ENCODE results near the gene EPN3. TPM values are rescaled to one million over a fixed set of nuclear protein-coding genes. Genes with fewer than 3 reads are reported as not detected.

Gene EPN3
- total RNA-seq, 1 experiment from 2014 or later: 17.8 TPM

GRCh38 chr17:50508573-50509460 lies 23.7 kb upstream of the EPN3 start:
- intact Hi-C loops (cut with micrococcal nuclease): no loop called here
- TF ChIP-seq POLR2A (IDR thresholded peaks at IDR 0.05; ENCODE audit: borderline replicate concordance, extremely low read depth, insufficient read depth, insufficient read length) (no peak), EZH2phosphoT487 (IDR thresholded peaks at IDR 0.05; ENCODE audit: borderline replicate concordance) (no peak), JUND (IDR thresholded peaks at IDR 0.05) (no peak), SRF (IDR thresholded peaks at IDR 0.05; ENCODE audit: low read depth) (no peak)
- Histone ChIP-seq H3K9me3 (ENCODE audit: control insufficient read depth in 1 of 2, insufficient read depth in 1 of 2, low read depth in 1 of 2, low read length in 2 of 2) (no peaks in the 10 kb centered on the region), H3K4me2 (ENCODE audit: low read length) (no peak overlapping the region), H3K36me3 (ENCODE audit: control insufficient read depth in 1 of 2, insufficient read depth in 2 of 2, low read length in 2 of 2) (no peaks in the 10 kb centered on the region), H3K4me3 (replicated peaks in 1 of 2; ENCODE audit: low read depth in 1 of 2, low read length in 2 of 2) (no peak overlapping the region), H3K9ac (ENCODE audit: low read length) (no peak overlapping the region), H3K27ac (ENCODE audit: low read depth, low read length) (no peak overlapping the region), H3K79me2 (ENCODE audit: insufficient read depth, low read length) (no peaks in the 10 kb centered on the region), H3K9me2 (ENCODE audit: insufficient read depth) (no peaks in the 10 kb centered on the region), H3K27me3 (ENCODE audit: insufficient read depth, low read length) (no peaks in the 10 kb centered on the region), H3K4me1 (ENCODE audit: control insufficient read depth in 1 of 2, insufficient read depth in 2 of 2, low read length in 2 of 2) (peaks cover 0 to 10% of the 10 kb centered on the region in 2 experiments; a peak in 2 of 4 replicates), H4K20me1 (ENCODE audit: insufficient read depth) (no peaks in the 10 kb centered on the region), H2AFZ (ENCODE audit: low read depth, low read length, poor library complexity, severe bottlenecking) (no peak overlapping the region)
- ChIA-PET RAD21 (ENCODE audit: low non-redundant PET in 1 of 2, low total read pairs in 2 of 2, uncharacterized antibody in 2 of 2, unreplicated experiment in 2 of 2) (no interaction called here), CTCF (interaction anchor here (1.4 to 1.7 kb wide), 2 partner anchors 8 to 33 kb away, joined by 4 to 5 read pairs; no protein-coding TSS in a partner anchor), POLR2A (no interaction called here)
- ATAC-seq: no peak
- BruUV-seq (replicated peaks): no TSS peak
- DNase-seq (ENCODE audit: low read depth, low spot score): no peak

- ChIA-PET RAD21 (ENCODE audit: low non-redundant PET in 1 of 2, low total read pairs in 2 of 2, uncharacterized antibody in 2 of 2, unreplicated experiment in 2 of 2) (no interaction called here), POLR2A (no interaction called here), CTCF (interaction anchor here (0.9 kb wide), 1 partner anchor 10 kb away, joined by 4 read pairs; no protein-coding TSS in a partner anchor)
- ATAC-seq (peak; percentile 25; the same call in 1 of the 2 replicates), DNase-seq (ENCODE audit: low read depth, low spot score) (no peak)
- H3K9me2 ChIP-seq (ENCODE audit: insufficient read depth): no peaks in the 10 kb centered on the region
- no peaks in the 10 kb centered on the region for H3K36me3 ChIP-seq (ENCODE audit: control insufficient read depth in 1 of 2, insufficient read depth in 2 of 2, low read length in 2 of 2)
- H3K4me2 ChIP-seq (ENCODE audit: low read length): no peak overlapping the region
- no peaks in the 10 kb centered on the region for H3K79me2 ChIP-seq (ENCODE audit: insufficient read depth, low read length)
- intact Hi-C loops (cut with micrococcal nuclease): no loop called here
- no peaks in the 10 kb centered on the region for H4K20me1 ChIP-seq (ENCODE audit: insufficient read depth)
- no peak overlapping the region for H3K4me3 ChIP-seq (replicated peaks in 1 of 2; ENCODE audit: low read depth in 1 of 2, low read length in 2 of 2)
- no peak overlapping the region for H3K9ac ChIP-seq (ENCODE audit: low read length)
- no peaks in the 10 kb centered on the region for H3K27me3 ChIP-seq (ENCODE audit: insufficient read depth, low read length)
- H3K4me1 ChIP-seq (ENCODE audit: control insufficient read depth in 1 of 2, insufficient read depth in 2 of 2, low read length in 2 of 2): peaks cover 0 to 10% of the 10 kb centered on the region in 2 experiments; a peak in 2 of 4 replicates
- H3K27ac ChIP-seq (ENCODE audit: low read depth, low read length): no peak overlapping the region
- no peaks in the 10 kb centered on the region for H3K9me3 ChIP-seq (ENCODE audit: control insufficient read depth in 1 of 2, insufficient read depth in 1 of 2, low read depth in 1 of 2, low read length in 2 of 2)
- no peak overlapping the region for H2AFZ ChIP-seq (ENCODE audit: low read depth, low read length, poor library complexity, severe bottlenecking)
- no TSS peak for BruUV-seq (replicated peaks)
- TF ChIP-seq TCF7L2 (IDR thresholded peaks at IDR 0.05; ENCODE audit: borderline replicate concordance, extremely low read depth, insufficient read depth, insufficient read length) (no peak), ZBTB33 (IDR thresholded peaks at IDR 0.05; ENCODE audit: extremely low read depth, insufficient replicate concordance, low read length) (no peak), REST (IDR thresholded peaks at IDR 0.05; ENCODE audit: low read depth) (no peak), POLR2A (IDR thresholded peaks at IDR 0.05; ENCODE audit: borderline replicate concordance, extremely low read depth, insufficient read depth, insufficient read length) (no peak), EZH2phosphoT487 (IDR thresholded peaks at IDR 0.05; ENCODE audit: borderline replicate concordance) (no peak), CEBPB (IDR thresholded peaks at IDR 0.05; ENCODE audit: low read depth) (no peak)
Measured at GRCh38 chr17:50511058-50511457, 21.5 kb upstream of the EPN3 start.
